PFSK-1 (cell line): ENCODE data around the gene PEMT.

Experiments
- FOXP2 ChIP-seq: optimal IDR thresholded peaks from 2 replicates; pipeline ENCODE3; 2011; ENCODE audit warnings: borderline replicate concordance, control low read depth, inconsistent platforms; ENCODE audit not compliant: insufficient read depth; ENCODE audit errors: extremely low read length, extremely low read depth
- POLR2AphosphoS5 ChIP-seq: IDR thresholded peaks from 2 replicates; pipeline ENCODE4 v1.6.1; 2012; ENCODE audit warnings: low read depth, mild to moderate bottlenecking, control low read depth, low read length, moderate library complexity
- REST ChIP-seq, 2 experiments: IDR thresholded peaks; 2 replicates each; pipeline versions ENCODE4 v1.6.1 to v1.8.0; 2011 to 2012; ENCODE audit warnings: low read depth in 2 of 2, low read length in 2 of 2, control low read depth in 1 of 2, inconsistent platforms in 1 of 2, mild to moderate bottlenecking in 1 of 2, moderate library complexity in 1 of 2; ENCODE audit not compliant: insufficient read depth in 1 of 2
- SIN3A ChIP-seq: IDR thresholded peaks from 2 replicates; pipeline ENCODE4 v1.6.1; 2012; ENCODE audit warnings: mild to moderate bottlenecking, low read length, moderate library complexity, borderline replicate concordance; ENCODE audit not compliant: insufficient read depth
- TAF1 ChIP-seq: IDR thresholded peaks from 2 replicates; pipeline ENCODE4 v1.6.1; 2012; ENCODE audit warnings: low read length, control low read depth, borderline replicate concordance; ENCODE audit not compliant: insufficient read depth

The PEMT gene

GRCh38 chr17:17609121-17609520 is 17.6 kb upstream of the PEMT start:
- TF ChIP-seq POLR2AphosphoS5 (no peak), SIN3A (no peak), TAF1 (no peak), FOXP2 (no peak), REST (IDR thresholded peaks at IDR 0.05; ENCODE audit: insufficient read depth in 1 of 2, low read depth in 2 of 2, low read length in 2 of 2) (no peak)

GRCh38 chr17:17606416-17607000 is 15.0 kb upstream of the PEMT start:
- TF ChIP-seq POLR2AphosphoS5 (no peak), TAF1 (no peak), REST (IDR thresholded peaks at IDR 0.05; ENCODE audit: insufficient read depth in 1 of 2, low read depth in 2 of 2, low read length in 2 of 2) (no peak), SIN3A (no peak), FOXP2 (no peak)

DNA sequence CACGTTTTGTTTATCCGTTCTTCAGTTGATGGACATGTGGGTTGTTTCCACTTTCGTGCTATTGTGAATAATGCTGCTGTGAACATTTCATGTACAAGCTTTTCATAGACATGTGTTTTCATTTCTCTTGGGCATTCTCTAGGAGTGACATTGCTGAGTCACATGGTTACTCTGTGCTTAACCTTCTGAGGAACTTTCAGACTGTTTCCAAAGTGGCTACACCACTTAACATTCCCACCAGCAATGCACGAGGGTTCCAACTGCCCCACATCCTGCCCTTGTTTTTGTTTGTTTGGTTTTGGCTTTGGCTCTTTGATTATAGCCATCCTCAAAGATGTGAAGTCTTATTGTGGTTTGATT is 14.2 kb upstream of the PEMT start:
- TF ChIP-seq FOXP2, result no peak
- no peak for TF ChIP-seq SIN3A
- no peak for TF ChIP-seq TAF1
- no peak for TF ChIP-seq REST (IDR thresholded peaks at IDR 0.05; ENCODE audit: insufficient read depth in 1 of 2, low read depth in 2 of 2, low read length in 2 of 2)
- TF ChIP-seq POLR2AphosphoS5, result no peak

DNA sequence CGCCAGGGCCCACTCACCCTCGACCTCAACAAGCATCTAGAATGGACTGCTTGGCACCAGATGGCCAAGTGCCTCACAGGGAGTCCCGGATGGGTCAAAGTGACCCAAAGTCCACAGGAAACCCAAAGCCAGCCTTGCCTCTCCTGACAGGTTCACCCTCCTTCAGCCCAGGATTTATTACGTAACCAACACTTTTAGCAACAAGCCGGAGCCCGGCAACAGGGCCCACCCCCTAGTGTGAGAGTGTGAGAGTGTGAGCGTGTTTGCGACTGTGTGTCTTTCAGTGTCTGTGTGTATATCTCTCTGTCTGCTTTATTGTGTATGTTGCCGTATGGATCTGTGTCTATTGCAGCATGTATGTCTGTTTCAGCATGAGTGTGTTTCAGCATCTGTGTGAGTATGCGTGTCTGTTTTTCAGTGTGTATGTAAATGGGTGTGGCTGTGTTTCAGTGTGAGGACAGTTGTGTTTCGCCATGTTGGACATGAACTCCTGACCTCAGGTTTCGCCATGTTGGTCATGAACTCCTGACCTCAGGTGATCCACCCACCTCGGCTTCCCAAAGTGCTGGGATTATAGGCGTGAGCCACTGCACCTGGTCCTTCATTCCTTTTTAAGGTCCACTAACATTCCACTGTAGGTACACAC is 13.7 kb upstream of the PEMT start:
- TF ChIP-seq SIN3A (no peak), REST (IDR thresholded peaks at IDR 0.05; ENCODE audit: insufficient read depth in 1 of 2, low read depth in 2 of 2, low read length in 2 of 2) (no peak), FOXP2 (no peak), POLR2AphosphoS5 (no peak), TAF1 (no peak)
